ENCODE results near the gene JAG2.
"Not testable (repeated sequence)": the region's sequence is repeated elsewhere in the genome, so short reads cannot be mapped to it uniquely, and the experiment has no call there.

JAG2 gene

GRCh38 chr14:105137481-105138020 is 31.0 kb downstream of the JAG2 start:
- DNase-seq, result no peak

- no peak for DNase-seq
These were observed 31.9 kb downstream of the JAG2 start for GRCh38 chr14:105136401-105137322.

GRCh38 chr14:105135700-105136395 is 32.7 kb downstream of the JAG2 start:
- DNase-seq, result no peak

GRCh38 chr14:105132921-105133654 is 35.5 kb downstream of the JAG2 start:
- no peak for DNase-seq

GRCh38 chr14:105131241-105131640 is 37.3 kb downstream of the JAG2 start:
- no peak for DNase-seq

GRCh38 chr14:105128059-105128458 is 40.5 kb downstream of the JAG2 start:
- DNase-seq, result no peak

GRCh38 chr14:105126981-105127329 is 41.6 kb downstream of the JAG2 start:
- no peak for DNase-seq

- DNase-seq, result no peak
These were observed 42.2 kb downstream of the JAG2 start for GRCh38 chr14:105126126-105126980.

- DNase-seq, result no peak
These were observed 43.8 kb downstream of the JAG2 start for GRCh38 chr14:105124823-105125222.

GRCh38 chr14:105123981-105124765 is 44.4 kb downstream of the JAG2 start:
- DNase-seq, result no peak

GRCh38 chr14:105123064-105123665 is 45.4 kb downstream of the JAG2 start:
- DNase-seq, result no peak

- DNase-seq, result no peak
These were observed 48.5 kb downstream of the JAG2 start for GRCh38 chr14:105120056-105120455.

- DNase-seq, result no peak
These were observed 49.1 kb downstream of the JAG2 start for GRCh38 chr14:105119408-105120025.

- DNase-seq, result peak in 1 of 2 donors; percentile 32
These were observed 49.7 kb downstream of the JAG2 start for GRCh38 chr14:105118646-105119407.

GRCh38 chr14:105117710-105118385 is 50.7 kb downstream of the JAG2 start:
- no peak for DNase-seq

GRCh38 chr14:105117257-105117646 is 51.3 kb downstream of the JAG2 start:
- DNase-seq, result no peak

GRCh38 chr14:105116451-105117256 is 51.9 kb downstream of the JAG2 start:
- DNase-seq, result no peak

GRCh38 chr14:105109243-105109642 is 59.3 kb downstream of the JAG2 start:
- DNase-seq, result not testable (repeated sequence)

All from inflammatory macrophage (primary cell).